ENCODE results near the gene GABBR2.

GRCh38 chr9:98449871-98450270, 258.9 kb downstream of the GABBR2 start:
- TF ChIP-seq CTCF (IDR thresholded peaks at IDR 0.05), result no peak
- TF ChIP-seq POLR2A (IDR thresholded peaks at IDR 0.05), result no peak
